ENCODE results near the gene CFAP45. TPM values are rescaled to one million over a fixed set of nuclear protein-coding genes. Genes with fewer than 3 reads are reported as not detected.
A peak's percentile ranks its signal among the peaks of the same experiment; 100 is the strongest.

CFAP45 gene
- total RNA-seq, 1 donor from 2014 or later = not detected

GRCh38 chr1:159930216-159930615 is 30.3 kb upstream of the CFAP45 start:
- no peak overlapping the region for H3K4me3 ChIP-seq (ENCODE audit: low read length in 3 of 3)
- peaks cover 11% of the 10 kb centered on the region in 3 donors for H3K4me1 ChIP-seq (ENCODE audit: control insufficient read depth in 3 of 3, insufficient read depth in 3 of 3, low read length in 3 of 3)
- no peak overlapping the region for H3K27ac ChIP-seq (ENCODE audit: low read depth, low read length)
- H3K9me3 ChIP-seq (ENCODE audit: control insufficient read depth in 3 of 3, low read length in 3 of 3) = no peaks in the 10 kb centered on the region
- H3K27me3 ChIP-seq (ENCODE audit: control insufficient read depth in 3 of 3, insufficient read depth in 3 of 3, low read length in 3 of 3) = peaks cover 3 to 33% (median 11%) of the 10 kb centered on the region in 3 donors
- no peaks in the 10 kb centered on the region for H3K36me3 ChIP-seq (ENCODE audit: control insufficient read depth in 3 of 3, insufficient read depth in 3 of 3, low read length in 3 of 3)
- H3K9ac ChIP-seq (ENCODE audit: low read depth in 1 of 3, low read length in 3 of 3) = no peak overlapping the region

GRCh38 chr1:159929155-159930051 is 29.4 kb upstream of the CFAP45 start:
- Histone ChIP-seq H3K27me3 (ENCODE audit: control insufficient read depth in 3 of 3, insufficient read depth in 3 of 3, low read length in 3 of 3) (peaks cover 1 to 40% (median 16%) of the 10 kb centered on the region in 3 donors), H3K9ac (ENCODE audit: low read depth in 1 of 3, low read length in 3 of 3) (no peak overlapping the region), H3K4me3 (ENCODE audit: low read length in 3 of 3) (no peak overlapping the region), H3K4me1 (ENCODE audit: control insufficient read depth in 3 of 3, insufficient read depth in 3 of 3, low read length in 3 of 3) (peaks cover 11 to 17% (median 11%) of the 10 kb centered on the region in 3 donors), H3K36me3 (ENCODE audit: control insufficient read depth in 3 of 3, insufficient read depth in 3 of 3, low read length in 3 of 3) (peaks cover 0 to 3% (median 0%) of the 10 kb centered on the region in 3 donors), H3K27ac (ENCODE audit: low read depth, low read length) (no peak overlapping the region), H3K9me3 (ENCODE audit: control insufficient read depth in 3 of 3, low read length in 3 of 3) (no peaks in the 10 kb centered on the region)

GRCh38 chr1:159928491-159929050 is 28.6 kb upstream of the CFAP45 start:
- no peaks in the 10 kb centered on the region for H3K9me3 ChIP-seq (ENCODE audit: control insufficient read depth in 3 of 3, low read length in 3 of 3)
- H3K27me3 ChIP-seq (ENCODE audit: control insufficient read depth in 3 of 3, insufficient read depth in 3 of 3, low read length in 3 of 3) = peaks cover 0 to 43% (median 16%) of the 10 kb centered on the region in 3 donors
- no peak overlapping the region for H3K9ac ChIP-seq (ENCODE audit: low read depth in 1 of 3, low read length in 3 of 3)
- peaks cover 11 to 17% (median 11%) of the 10 kb centered on the region in 3 donors for H3K4me1 ChIP-seq (ENCODE audit: control insufficient read depth in 3 of 3, insufficient read depth in 3 of 3, low read length in 3 of 3)
- H3K4me3 ChIP-seq (ENCODE audit: low read length in 3 of 3) = no peak overlapping the region
- no peak overlapping the region for H3K27ac ChIP-seq (ENCODE audit: low read depth, low read length)
- peaks cover 0 to 3% (median 0%) of the 10 kb centered on the region in 3 donors for H3K36me3 ChIP-seq (ENCODE audit: control insufficient read depth in 3 of 3, insufficient read depth in 3 of 3, low read length in 3 of 3)

- H3K36me3 ChIP-seq (ENCODE audit: control insufficient read depth in 3 of 3, insufficient read depth in 3 of 3, low read length in 3 of 3) = peaks cover 0 to 3% (median 0%) of the 10 kb centered on the region in 3 donors
Measured at GRCh38 chr1:159927849-159928431, 28.0 kb upstream of the CFAP45 start.

GRCh38 chr1:159927211-159927848 is 27.4 kb upstream of the CFAP45 start:
- peaks cover 13 to 27% (median 14%) of the 10 kb centered on the region in 3 donors for H3K4me1 ChIP-seq (ENCODE audit: control insufficient read depth in 3 of 3, insufficient read depth in 3 of 3, low read length in 3 of 3)
- H3K4me3 ChIP-seq (ENCODE audit: low read length in 3 of 3) = no peak overlapping the region
- no peak overlapping the region for H3K9ac ChIP-seq (ENCODE audit: low read depth in 1 of 3, low read length in 3 of 3)
- no peaks in the 10 kb centered on the region for H3K9me3 ChIP-seq (ENCODE audit: control insufficient read depth in 3 of 3, low read length in 3 of 3)
- H3K27ac ChIP-seq (ENCODE audit: low read depth, low read length) = no peak overlapping the region
- peaks cover 0 to 3% (median 0%) of the 10 kb centered on the region in 3 donors for H3K36me3 ChIP-seq (ENCODE audit: control insufficient read depth in 3 of 3, insufficient read depth in 3 of 3, low read length in 3 of 3)
- peaks cover 0 to 47% (median 16%) of the 10 kb centered on the region in 3 donors for H3K27me3 ChIP-seq (ENCODE audit: control insufficient read depth in 3 of 3, insufficient read depth in 3 of 3, low read length in 3 of 3)

More at GRCh38 chr1:159927849-159928431, 28.0 kb upstream of the CFAP45 start:
- H3K9me3 ChIP-seq (ENCODE audit: control insufficient read depth in 3 of 3, low read length in 3 of 3) = no peaks in the 10 kb centered on the region
- peaks cover 11 to 21% (median 13%) of the 10 kb centered on the region in 3 donors for H3K4me1 ChIP-seq (ENCODE audit: control insufficient read depth in 3 of 3, insufficient read depth in 3 of 3, low read length in 3 of 3)
- no peak overlapping the region for H3K9ac ChIP-seq (ENCODE audit: low read depth in 1 of 3, low read length in 3 of 3)
- no peak overlapping the region for H3K4me3 ChIP-seq (ENCODE audit: low read length in 3 of 3)
- no peak overlapping the region for H3K27ac ChIP-seq (ENCODE audit: low read depth, low read length)
- peaks cover 0 to 47% (median 16%) of the 10 kb centered on the region in 3 donors for H3K27me3 ChIP-seq (ENCODE audit: control insufficient read depth in 3 of 3, insufficient read depth in 3 of 3, low read length in 3 of 3)

GRCh38 chr1:159925719-159926078 is 25.7 kb upstream of the CFAP45 start:
- Histone ChIP-seq H3K4me1 (ENCODE audit: control insufficient read depth in 3 of 3, insufficient read depth in 3 of 3, low read length in 3 of 3) (peaks cover 24 to 38% (median 26%) of the 10 kb centered on the region in 3 donors), H3K4me3 (ENCODE audit: low read length in 3 of 3) (peak overlapping the region; percentile 86 to 90 (median 89)), H3K9me3 (ENCODE audit: control insufficient read depth in 3 of 3, low read length in 3 of 3) (no peaks in the 10 kb centered on the region), H3K9ac (ENCODE audit: low read depth in 1 of 3, low read length in 3 of 3) (peak overlapping the region; percentile 80 to 93 (median 85)), H3K36me3 (ENCODE audit: control insufficient read depth in 3 of 3, insufficient read depth in 3 of 3, low read length in 3 of 3) (peaks cover 0 to 5% (median 0%) of the 10 kb centered on the region in 3 donors), H3K27ac (ENCODE audit: low read depth, low read length) (peak overlapping the region; percentile 97), H3K27me3 (ENCODE audit: control insufficient read depth in 3 of 3, insufficient read depth in 3 of 3, low read length in 3 of 3) (peaks cover 0 to 50% (median 16%) of the 10 kb centered on the region in 3 donors)

- Histone ChIP-seq H3K9me3 (ENCODE audit: control insufficient read depth in 3 of 3, low read length in 3 of 3) (no peaks in the 10 kb centered on the region), H3K9ac (ENCODE audit: low read depth in 1 of 3, low read length in 3 of 3) (peak within 1 kb of the TSS; percentile 85 to 98 (median 93)), H3K4me1 (ENCODE audit: control insufficient read depth in 3 of 3, insufficient read depth in 3 of 3, low read length in 3 of 3) (peaks cover 31 to 43% (median 33%) of the 10 kb centered on the region in 3 donors), H3K36me3 (ENCODE audit: control insufficient read depth in 3 of 3, insufficient read depth in 3 of 3, low read length in 3 of 3) (peaks cover under 1 to 6% (median 2%) of the 10 kb centered on the region in 3 donors), H3K4me3 (ENCODE audit: low read length in 3 of 3) (peak within 1 kb of the TSS; percentile 86 to 90 (median 89)), H3K27me3 (ENCODE audit: control insufficient read depth in 3 of 3, insufficient read depth in 3 of 3, low read length in 3 of 3) (peaks cover 0 to 45% (median 16%) of the 10 kb centered on the region in 3 donors), H3K27ac (ENCODE audit: low read depth, low read length) (peak within 1 kb of the TSS; percentile 97)
Measured at GRCh38 chr1:159924791-159925718, 25.1 kb upstream of the CFAP45 start, which contains the start of gene TAGLN2. Gene TAGLN2 (minus strand): TSS chr1:159925507. CDS start chr1:159920509, 4,998 bp downstream.

- H3K4me1 ChIP-seq (ENCODE audit: control insufficient read depth in 3 of 3, insufficient read depth in 3 of 3, low read length in 3 of 3) = peaks cover 38 to 51% (median 40%) of the 10 kb centered on the region in 3 donors
- H3K27ac ChIP-seq (ENCODE audit: low read depth, low read length) = peak overlapping the region; percentile 97
- peaks cover 8 to 13% (median 10%) of the 10 kb centered on the region in 3 donors for H3K36me3 ChIP-seq (ENCODE audit: control insufficient read depth in 3 of 3, insufficient read depth in 3 of 3, low read length in 3 of 3)
- H3K9me3 ChIP-seq (ENCODE audit: control insufficient read depth in 3 of 3, low read length in 3 of 3) = no peaks in the 10 kb centered on the region
- H3K27me3 ChIP-seq (ENCODE audit: control insufficient read depth in 3 of 3, insufficient read depth in 3 of 3, low read length in 3 of 3) = peaks cover 0 to 45% (median 16%) of the 10 kb centered on the region in 3 donors
- peak overlapping the region; percentile 86 to 90 (median 89) for H3K4me3 ChIP-seq (ENCODE audit: low read length in 3 of 3)
- peak overlapping the region; percentile 85 to 98 (median 93) for H3K9ac ChIP-seq (ENCODE audit: low read depth in 1 of 3, low read length in 3 of 3)
Measured at GRCh38 chr1:159924025-159924790, 24.2 kb upstream of the CFAP45 start.
